ENCODE results near the gene OR11H6. TPM values are rescaled to one million over a fixed set of nuclear protein-coding genes. Genes with fewer than 3 reads are reported as not detected.

The OR11H6 gene
- total and polyA plus RNA-seq, 2 donors (not counting 3 experiments of a cell fraction or from before 2014, with no cell fraction given) = not detected

GRCh38 chr14:20219033-20219432 is 4.5 kb upstream of the OR11H6 start:
- Histone ChIP-seq H3K9me3 (replicated peaks; ENCODE audit: control insufficient read depth, insufficient read depth, low read length) (no peaks in the 10 kb centered on the region), H3K4me3 (replicated peaks in 1 of 3; ENCODE audit: insufficient read depth in 1 of 3, low read depth in 1 of 3, low read length in 3 of 3) (no peak overlapping the region), H3K4me2 (ENCODE audit: insufficient read depth, low read length) (no peak overlapping the region), H3K9ac (replicated peaks; ENCODE audit: extremely low read depth, insufficient read depth, low read length) (no peak overlapping the region), H3K27me3 (ENCODE audit: control insufficient read depth in 2 of 2, insufficient read depth in 2 of 2, low read length in 2 of 2) (no peaks in the 10 kb centered on the region), H3K27ac (ENCODE audit: insufficient read depth, low read depth, low read length) (no peak overlapping the region), H3K4me1 (ENCODE audit: control insufficient read depth, extremely low read depth, insufficient read depth, low read length) (no peaks in the 10 kb centered on the region), H2AFZ (ENCODE audit: low read depth, low read length) (no peak overlapping the region), H3K9me1 (replicated peaks; ENCODE audit: control insufficient read depth, extremely low read depth, insufficient read depth, low read length) (no peaks in the 10 kb centered on the region), H4K20me1 (replicated peaks; ENCODE audit: control insufficient read depth, extremely low read depth, insufficient read depth, low read length) (no peaks in the 10 kb centered on the region), H3K79me2 (ENCODE audit: control insufficient read depth, insufficient read depth, low read length) (no peaks in the 10 kb centered on the region), H3K36me3 (ENCODE audit: control insufficient read depth in 2 of 2, extremely low read depth in 1 of 2, insufficient read depth in 2 of 2, low read length in 2 of 2) (no peaks in the 10 kb centered on the region)
- no peak for FAIRE-seq
- ChIA-PET CTCF (no interaction called here), POLR2A (no interaction called here)
- no peak for TF ChIP-seq GATA2 (IDR thresholded peaks at IDR 0.05; ENCODE audit: insufficient read depth, insufficient read length, low read depth, low read length)
- TF ChIP-seq, protein P1, sequence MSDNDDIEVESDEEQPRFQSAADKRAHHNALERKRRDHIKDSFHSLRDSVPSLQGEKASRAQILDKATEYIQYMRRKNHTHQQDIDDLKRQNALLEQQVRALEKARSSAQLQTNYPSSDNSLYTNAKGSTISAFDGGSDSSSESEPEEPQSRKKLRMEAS (IDR thresholded peaks at IDR 0.05; ENCODE audit: insufficient read depth, insufficient read length) = no peak
- no peak for TF ChIP-seq POLR2AphosphoS5 (IDR thresholded peaks at IDR 0.05; ENCODE audit: insufficient read depth, low read depth, low read length)
- TF ChIP-seq FOS (IDR thresholded peaks at IDR 0.05; ENCODE audit: borderline replicate concordance, insufficient read depth, low read length) = no peak
- TF ChIP-seq, protein P2, sequence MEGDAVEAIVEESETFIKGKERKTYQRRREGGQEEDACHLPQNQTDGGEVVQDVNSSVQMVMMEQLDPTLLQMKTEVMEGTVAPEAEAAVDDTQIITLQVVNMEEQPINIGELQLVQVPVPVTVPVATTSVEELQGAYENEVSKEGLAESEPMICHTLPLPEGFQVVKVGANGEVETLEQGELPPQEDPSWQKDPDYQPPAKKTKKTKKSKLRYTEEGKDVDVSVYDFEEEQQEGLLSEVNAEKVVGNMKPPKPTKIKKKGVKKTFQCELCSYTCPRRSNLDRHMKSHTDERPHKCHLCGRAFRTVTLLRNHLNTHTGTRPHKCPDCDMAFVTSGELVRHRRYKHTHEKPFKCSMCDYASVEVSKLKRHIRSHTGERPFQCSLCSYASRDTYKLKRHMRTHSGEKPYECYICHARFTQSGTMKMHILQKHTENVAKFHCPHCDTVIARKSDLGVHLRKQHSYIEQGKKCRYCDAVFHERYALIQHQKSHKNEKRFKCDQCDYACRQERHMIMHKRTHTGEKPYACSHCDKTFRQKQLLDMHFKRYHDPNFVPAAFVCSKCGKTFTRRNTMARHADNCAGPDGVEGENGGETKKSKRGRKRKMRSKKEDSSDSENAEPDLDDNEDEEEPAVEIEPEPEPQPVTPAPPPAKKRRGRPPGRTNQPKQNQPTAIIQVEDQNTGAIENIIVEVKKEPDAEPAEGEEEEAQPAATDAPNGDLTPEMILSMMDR (IDR thresholded peaks at IDR 0.05; ENCODE audit: extremely low read depth in 1 of 2, insufficient read depth in 1 of 2, low read depth in 1 of 2, low read length in 2 of 2) = no peak
- TF ChIP-seq POLR2A (IDR thresholded peaks at IDR 0.05; ENCODE audit: low read depth, low read length) = no peak
- no peak for TF ChIP-seq MYC (IDR thresholded peaks at IDR 0.05; ENCODE audit: low read depth, low read length)
- TF ChIP-seq JUN (IDR thresholded peaks at IDR 0.05; ENCODE audit: borderline replicate concordance, insufficient read depth, insufficient read length, low read depth) = no peak
- no peak for TF ChIP-seq EZH2 (IDR thresholded peaks at IDR 0.05; ENCODE audit: borderline replicate concordance, low read depth, low read length, severe bottlenecking)
- BruUV-seq (replicated peaks) = no TSS peak
- intact Hi-C loops (cut with micrococcal nuclease) (no loop called here), dilution Hi-C loops (cut with MboI; ENCODE audit: extremely low pct_ligation_motif_present, low sequenced_read_pairs) (no loop called here)
- no peak for DNase-seq (ENCODE audit: low read depth, low spot score)
